HepG2 (cell line): ENCODE data around the gene CTCF. TPM values are rescaled to one million over a fixed set of nuclear protein-coding genes. Genes with fewer than 3 reads are reported as not detected.
A peak's percentile ranks its signal among the peaks of the same experiment; 100 is the strongest.

ENCODE experiments used
- ATAC-seq: fragments of 200-7000 bp; cut with Tn5 transposase; 3 replicates; pipeline ENCODE4 v1.9.1; 2020; ENCODE audit warnings: mild to moderate bottlenecking, moderate library complexity
- BruUV-seq: library from RNA; stranded (reverse); fragments of 400-500 nt; replicated peaks from 2 replicates; lab custom pipeline; 2021; lab: Mats Ljungman, UMichigan
- CTCF ChIA-PET: fragments of 300-600 bp; formaldehyde crosslinking; extraction: SDS; loops from one replicate; lab custom pipeline; 2021; ENCODE audit warnings: low total read pairs, inconsistent platforms, low intra/inter-chr PET ratio; lab: Yijun Ruan, JAX
- POLR2A ChIA-PET: fragments of 350-600 bp; sonication (Branson Sonifier 250); formaldehyde crosslinking; loops from one replicate; lab custom pipeline; 2020; ENCODE audit warnings: antibody characterized with exemption, inconsistent platforms; lab: Yijun Ruan, JAX
- DNase-seq: peaks from one replicate; pipeline ENCODE4 v3.0.0-alpha.2; 2015; ENCODE audit warnings: low spot score
- FAIRE-seq: peaks from 3 replicates; lab custom pipeline; 2011; peaks lifted over from hg19 to GRCh38; lab: Jason Lieb, UNC
- H2AFZ ChIP-seq: one replicate; pipeline ENCODE4 v1.6.1; 2011; ENCODE audit warnings: low read length, inconsistent platforms
- H3K27ac ChIP-seq: fragments of 300-600 bp; 3 replicates; pipeline ENCODE4 v1.8.0; 2011; ENCODE audit warnings: mixed run types, mild to moderate bottlenecking, mixed read lengths, low read length, inconsistent platforms; ENCODE audit not compliant: insufficient read depth; ENCODE audit errors: extremely low read length
- H3K27me3 ChIP-seq, 2 experiments: fragments of 200-600 bp in 1 of 2; 2 replicates in 1 of 2; 3 replicates in 1 of 2; pipeline versions ENCODE4 v1.6.0 to v1.8.0; 2011; ENCODE audit warnings: low read length in 2 of 2, mild to moderate bottlenecking in 2 of 2, moderate library complexity in 2 of 2, inconsistent platforms in 1 of 2; ENCODE audit not compliant: insufficient read depth in 2 of 2, control insufficient read depth in 1 of 2
- H3K36me3 ChIP-seq, 2 experiments: fragments of 200-600 bp in 1 of 2; replicated peaks in 1 of 2; 2 replicates in 1 of 2; 3 replicates in 1 of 2; pipeline versions ENCODE4 v1.5.1 to v1.8.0; 2011; ENCODE audit warnings: low read length in 2 of 2, inconsistent platforms in 1 of 2; ENCODE audit not compliant: insufficient read depth in 2 of 2, control insufficient read depth in 1 of 2
- H3K4me1 ChIP-seq: 2 replicates; pipeline ENCODE4 v1.5.1; 2012; ENCODE audit warnings: low read length, inconsistent platforms; ENCODE audit not compliant: insufficient read depth
- H3K4me2 ChIP-seq: 2 replicates; pipeline ENCODE4 v1.6.0; 2011; ENCODE audit warnings: low read depth, low read length, inconsistent platforms
- H3K4me3 ChIP-seq, 3 experiments: fragments of 200-600 bp in 1 of 3; sonication (generic), shearing (Covaris generic) in 1 of 3; replicated peaks in 1 of 3; 2 replicates each; pipeline ENCODE4 v1.5.1; 2011 to 2016; ENCODE audit warnings: low read length in 3 of 3, inconsistent platforms in 2 of 3, low read depth in 2 of 3, mild to moderate bottlenecking in 2 of 3, control low read depth in 1 of 3, mixed read lengths in 1 of 3; ENCODE audit not compliant: insufficient read depth in 1 of 3
- H3K79me2 ChIP-seq: one replicate; pipeline ENCODE4 v1.6.1; 2011; ENCODE audit warnings: low read length, inconsistent platforms; ENCODE audit not compliant: insufficient read depth
- H3K9ac ChIP-seq: 2 replicates; pipeline ENCODE4 v1.6.0; 2011; ENCODE audit warnings: mild to moderate bottlenecking, low read depth, low read length, inconsistent platforms; ENCODE audit not compliant: insufficient read depth
- H3K9me3 ChIP-seq: 2 replicates; pipeline ENCODE4 v1.5.1; 2012; ENCODE audit warnings: mild to moderate bottlenecking, low read length
- H4K20me1 ChIP-seq: 2 replicates; pipeline ENCODE4 v1.6.0; 2011; ENCODE audit warnings: inconsistent platforms, mild to moderate bottlenecking, low read length, moderate library complexity; ENCODE audit not compliant: insufficient read depth
- AGO2 ChIP-seq: fragments of 200-400 bp; formaldehyde crosslinking; optimal IDR thresholded peaks from 2 replicates; pipeline ENCODE3; 2017; ENCODE audit warnings: mild to moderate bottlenecking, low read depth, low read length, moderate library complexity
- GABPA ChIP-seq, 2 experiments: IDR thresholded peaks; 2 replicates each; pipeline ENCODE4 v1.6.1; 2011 to 2016; ENCODE audit warnings: low read depth in 2 of 2, low read length in 1 of 2, missing biosample characterization in 1 of 2, missing genetic modification characterization in 1 of 2
- HHEX ChIP-seq: IDR thresholded peaks from 2 replicates; pipeline ENCODE4 v1.6.1; 2016; ENCODE audit warnings: control low read depth
- MXD3 ChIP-seq: IDR thresholded peaks from 2 replicates; pipeline ENCODE4 v1.6.1; 2016; ENCODE audit warnings: mild to moderate bottlenecking, missing biosample characterization, missing genetic modification reagents
- RBM22 ChIP-seq: fragments of 200-400 bp; formaldehyde crosslinking; optimal IDR thresholded peaks from 2 replicates; pipeline ENCODE3; 2017; ENCODE audit warnings: mild to moderate bottlenecking, low read length, moderate library complexity
- SOX13 ChIP-seq, 3 experiments: fragments of 450-650 bp in 1 of 3; sonication (generic) in 1 of 3; formaldehyde crosslinking in 1 of 3; IDR thresholded peaks in 2 of 3; conservative IDR thresholded peaks in 1 of 3; 2 replicates each; pipeline versions ENCODE4 v1.5.0 to v1.6.1; 2016 to 2020; ENCODE audit warnings: antibody characterized with exemption in 1 of 3, mild to moderate bottlenecking in 1 of 3, missing compliant biosample characterization in 1 of 3, missing genetic modification reagents in 1 of 3, moderate library complexity in 1 of 3
- ZBTB21 ChIP-seq: sonication (generic); formaldehyde crosslinking; IDR thresholded peaks from 2 replicates; pipeline ENCODE4 v1.4.0; 2020; ENCODE audit warnings: missing genetic modification reagents
- ZBTB34 ChIP-seq: sonication (generic); formaldehyde crosslinking; IDR thresholded peaks from 2 replicates; pipeline ENCODE4 v1.8.0; 2022; ENCODE audit warnings: mild to moderate bottlenecking, missing genetic modification reagents
- WGBS: methylation state at CpG from one replicate; pipeline ENCODE4 v1.1.6; 2017; ENCODE audit warnings: low lambda C conversion rate; 5-methylcytosine and 5-hydroxymethylcytosine counted together
- in situ Hi-C: cut with HindIII; loops from 2 replicates; pipeline ENCODE4 v1.10.0; 2017; ENCODE audit warnings: low pct_unique_long_range_greater_than_20kb; ENCODE audit not compliant: extremely low pct_ligation_motif_present
- intact Hi-C: fragments of 100-400 bp; cut with micrococcal nuclease; formaldehyde crosslinking; loops from one replicate; pipeline ENCODE4 v1.10.0; 2022; ENCODE audit not compliant: unreplicated experiment
- polyA plus RNA-seq, 8 experiments: library from polyadenylated mRNA; depleted of rRNA in 3 of 8; stranded (reverse) in 7 of 8; unstranded in 1 of 8; fragments of >200 nt; fragmentation: Illumina TruSeq in 4 of 8; extraction: Trizol in 4 of 8; gene quantifications; 2 replicates each; pipeline versions ENCODE4 v1.2.1 to v1.2.3, GENCODE V29; 2011 to 2016; ENCODE audit warnings: low read depth in 4 of 8, missing spikeins in 1 of 8, mixed read lengths in 1 of 8; ENCODE audit not compliant: insufficient read depth in 1 of 8
- total RNA-seq, 5 experiments: library from RNA; depleted of rRNA; stranded (reverse); fragments of >200 nt; fragmentation: Illumina TruSeq; extraction: Trizol; gene quantifications; 2 replicates each; pipeline ENCODE4 v1.2.3, GENCODE V29; 2016; ENCODE audit warnings: low read depth in 1 of 5

CTCF gene
- total and polyA plus RNA-seq, 2 of the 13 experiments (the other 11 are each of a cell fraction or from before 2014, with no cell fraction given), result 19.5 to 37.5 TPM

- no peaks in the 10 kb centered on the region for H3K79me2 ChIP-seq
- H2AFZ ChIP-seq, result no peak overlapping the region
- no peak for FAIRE-seq
- intact Hi-C loops (no loop called here), in situ Hi-C loops (no loop called here)
- no peak for TF ChIP-seq ZBTB34
- peak; percentile 70 for TF ChIP-seq AGO2
- no peaks in the 10 kb centered on the region for H3K9me3 ChIP-seq
- peaks cover 15 to 28% of the 10 kb centered on the region in 2 experiments; a peak in 4 of 5 replicates for H3K36me3 ChIP-seq
- ATAC-seq, result no peak
- no peak overlapping the region for H3K4me2 ChIP-seq
- H4K20me1 ChIP-seq, result peaks cover 8% of the 10 kb centered on the region; the same call in 1 of the 2 replicates
- TSS peak; percentile 31 for BruUV-seq
- POLR2A ChIA-PET, result interaction anchor here (1.3 kb wide), 1 partner anchor 20 kb away, joined by 4 read pairs; the partner anchor contains the start of gene CTCF
- WGBS, result 91% methylated on average over 12 of the region's 14 CpGs
- H3K27me3 ChIP-seq, result no peaks in the 10 kb centered on the region
- H3K4me1 ChIP-seq, result peaks cover 22% of the 10 kb centered on the region
- CTCF ChIA-PET, result interaction anchor here (0.8 to 3.5 kb wide), 2 partner anchors 16 to 21 kb away, joined by 3 to 22 read pairs; no protein-coding TSS in a partner anchor
- no peak overlapping the region for H3K9ac ChIP-seq
- no peak overlapping the region for H3K27ac ChIP-seq
- H3K4me3 ChIP-seq, result no peak overlapping the region
- no peak for DNase-seq
Measured at GRCh38 chr16:67541391-67542263, 20.7 kb upstream of the CTCF start.

GRCh38 chr16:67542464-67542863 lies 19.9 kb upstream of the CTCF start:
- DNase-seq (no peak), ATAC-seq (no peak), FAIRE-seq (no peak)
- Histone ChIP-seq H3K27ac (no peak overlapping the region), H3K4me1 (peaks cover 20% of the 10 kb centered on the region), H3K79me2 (no peaks in the 10 kb centered on the region), H3K4me3 (no peak overlapping the region), H4K20me1 (peaks cover 8% of the 10 kb centered on the region; the same call in 1 of the 2 replicates), H3K36me3 (peaks cover 15 to 28% of the 10 kb centered on the region in 2 experiments; a peak in 4 of 5 replicates), H2AFZ (no peak overlapping the region), H3K27me3 (no peaks in the 10 kb centered on the region), H3K9me3 (no peaks in the 10 kb centered on the region), H3K9ac (no peak overlapping the region), H3K4me2 (no peak overlapping the region)
- CTCF ChIA-PET, result interaction anchor here (3.5 kb wide), 1 partner anchor 21 kb away, joined by 22 read pairs; no protein-coding TSS in a partner anchor
- BruUV-seq, result no TSS peak
- in situ Hi-C loops, result no loop called here
- POLR2A ChIA-PET, result no interaction called here
- TF ChIP-seq SOX13 (IDR thresholded peaks at IDR 0.05) (no peak), SOX13 (CRISPR knock-in tag; conservative IDR thresholded peaks at IDR 0.05 in 1 of 2, IDR thresholded peaks at IDR 0.05 in 1 of 2) (no peak), MXD3 (CRISPR knock-in tag) (no peak), HHEX (CRISPR knock-in tag) (no peak), GABPA (IDR thresholded peaks at IDR 0.05; ENCODE audit: low read depth, low read length) (no peak), GABPA (CRISPR knock-in tag; IDR thresholded peaks at IDR 0.05; ENCODE audit: low read depth) (no peak), RBM22 (peak; percentile 24), ZBTB21 (CRISPR knock-in tag) (no peak)
- intact Hi-C loops, result no loop called here
